Suppressor macrophage (primary cell): ENCODE results near the gene PSME4.
"Not testable (repeated sequence)": the region's sequence is repeated elsewhere in the genome, so short reads cannot be mapped to it uniquely, and the experiment has no call there.

Experiments used
- DNase-seq, 4 experiments: peaks; one replicate each; pipeline ENCODE4 v3.0.0-alpha.2; 2020 to 2022

The PSME4 gene

DNA sequence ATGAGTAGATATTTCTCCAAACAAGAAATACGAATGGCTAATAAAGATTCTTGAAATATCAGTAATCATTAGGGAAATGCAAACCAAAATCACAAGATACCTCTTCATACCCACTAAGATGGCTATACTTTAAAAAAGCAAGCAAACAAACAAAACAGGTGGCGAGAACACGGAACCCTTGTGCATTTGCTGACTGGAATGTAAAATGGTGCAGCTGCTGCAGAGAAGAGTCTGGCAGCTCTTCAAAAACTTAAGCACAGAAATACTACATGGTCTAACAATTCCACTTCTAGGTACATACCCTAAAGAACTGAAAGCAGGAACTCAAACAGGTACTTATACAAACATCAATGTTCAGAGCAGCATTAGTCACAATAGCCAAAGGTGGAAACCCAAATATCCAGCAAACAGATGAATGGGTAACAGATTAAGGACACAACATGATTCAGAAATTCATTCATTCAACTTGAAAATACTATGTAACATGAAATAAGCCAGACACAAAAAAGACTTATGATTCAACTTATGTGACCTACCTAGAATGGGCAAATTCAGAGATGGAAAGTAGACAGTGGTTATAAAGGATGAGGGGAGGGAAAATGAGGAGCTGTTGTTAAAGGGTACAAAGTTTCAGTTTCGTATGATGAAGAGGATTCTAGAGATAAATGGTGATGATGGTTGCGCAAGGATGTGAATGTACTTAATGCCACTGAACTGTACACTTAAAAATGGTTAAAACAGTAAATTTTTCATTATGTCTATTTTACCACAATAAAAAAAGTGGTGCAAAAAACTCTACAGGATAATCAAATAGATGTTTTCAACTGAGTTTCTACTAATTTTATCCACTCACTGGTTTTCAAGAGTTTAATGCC, 84.2 kb downstream of the PSME4 start:
- no peak for DNase-seq

DNA sequence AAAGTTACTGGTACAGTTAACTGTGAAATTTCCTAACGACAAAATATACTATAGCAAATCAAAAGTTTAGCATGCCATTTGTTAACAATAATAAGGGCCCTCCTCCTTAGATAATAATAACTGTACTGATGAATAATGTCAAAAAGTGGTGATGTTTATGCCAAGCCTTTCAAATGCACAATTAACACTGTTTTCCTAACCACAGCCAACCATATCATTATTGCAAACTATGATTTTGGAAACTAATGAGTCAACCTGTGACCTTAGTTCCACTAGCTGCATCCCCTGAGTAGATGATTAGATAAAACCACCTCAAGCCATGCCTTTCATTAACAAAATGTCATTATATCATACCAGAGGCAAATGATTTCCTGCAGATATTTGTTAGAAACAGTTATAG, 85.9 kb downstream of the PSME4 start:
- no peak for DNase-seq

DNA sequence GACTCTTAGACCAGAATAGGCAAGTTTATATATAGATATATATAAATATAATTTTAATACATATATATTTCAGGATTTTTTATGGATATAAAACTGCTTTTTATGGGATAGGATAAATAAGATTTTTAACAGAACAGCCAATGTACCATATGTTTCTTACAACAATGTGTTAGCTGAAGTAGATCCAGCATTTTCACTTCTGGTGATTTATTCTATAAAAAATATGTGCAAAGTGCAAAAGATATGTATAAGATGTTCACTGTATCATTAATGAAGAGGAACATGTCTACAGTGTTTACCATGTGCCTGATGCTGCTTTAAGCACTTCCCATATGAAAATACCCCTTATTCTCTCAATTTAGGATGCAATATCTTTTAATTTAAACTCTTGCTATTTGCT, 88.8 kb downstream of the PSME4 start:
- no peak for DNase-seq

GRCh38 chr2:53881360-53881759, 89.4 kb downstream of the PSME4 start:
- no peak for DNase-seq

GRCh38 chr2:53880756-53881155, 90.0 kb downstream of the PSME4 start:
- no peak for DNase-seq

DNA sequence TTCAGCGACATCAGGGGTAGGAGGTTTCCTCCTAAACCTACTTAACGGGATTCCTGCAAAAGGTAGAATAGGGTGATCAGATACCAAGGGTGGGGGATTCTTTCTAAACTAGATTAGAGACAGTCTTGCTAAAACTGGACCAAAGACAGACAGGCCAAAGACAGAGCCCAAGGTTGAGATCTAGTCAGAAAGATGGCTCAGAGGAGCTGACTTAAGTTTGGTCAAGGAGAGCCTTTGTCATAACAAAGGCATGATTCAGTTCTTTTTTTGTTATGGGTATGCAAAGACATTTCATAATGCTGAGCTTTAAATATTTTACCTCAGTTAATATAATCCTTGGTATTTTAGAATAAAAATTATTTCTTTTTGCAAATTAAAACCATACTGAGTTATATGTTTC, 93.2 kb downstream of the PSME4 start:
- no peak for DNase-seq

DNA sequence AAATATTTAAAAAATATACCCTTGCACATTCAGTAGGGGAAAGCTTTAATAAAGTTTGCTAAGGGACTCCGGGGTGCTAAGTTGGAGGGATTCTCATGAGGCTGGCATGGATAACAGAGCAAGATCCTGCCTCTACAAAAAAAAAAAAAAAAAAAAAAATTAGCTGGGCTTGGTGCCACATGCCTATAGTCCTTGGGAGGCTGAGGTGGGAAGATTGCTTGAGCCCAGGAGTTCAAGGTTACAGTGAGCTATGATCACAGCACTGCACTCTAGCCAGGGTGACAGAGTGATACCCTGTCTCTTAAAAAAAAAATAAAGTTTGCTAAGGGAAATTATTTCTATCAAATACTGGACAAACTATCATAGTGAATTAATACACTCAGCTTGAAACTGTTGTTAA, 93.7 kb downstream of the PSME4 start:
- no peak for DNase-seq

DNA sequence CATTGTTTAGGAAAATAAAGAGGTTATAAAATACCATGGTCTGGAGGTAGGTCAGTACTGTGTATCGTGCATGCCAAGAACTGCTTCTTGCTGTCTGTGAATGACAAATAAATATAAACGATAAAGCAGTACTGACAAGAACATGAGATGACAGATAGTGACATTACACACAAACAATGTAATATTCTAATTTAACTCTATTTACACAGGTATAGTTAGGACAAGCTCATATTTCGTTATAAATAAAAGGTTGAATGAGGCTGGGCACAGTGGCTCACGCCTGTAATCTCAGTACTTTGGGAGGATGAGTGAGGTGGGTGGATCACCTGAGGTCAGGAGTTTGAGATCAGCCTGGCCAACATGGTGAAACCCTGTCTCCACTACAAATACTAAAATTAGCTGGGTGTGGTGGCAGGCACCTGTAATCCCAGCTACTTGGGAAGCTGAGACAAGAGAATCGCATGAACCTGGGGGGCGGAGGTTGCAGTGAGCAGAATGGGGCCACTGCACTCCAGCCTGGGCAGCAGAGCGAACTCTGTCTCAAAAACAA, 96.3 kb downstream of the PSME4 start:
- no peak for DNase-seq

- no peak for DNase-seq
Observed at GRCh38 chr2:53867773-53868172, 103.0 kb downstream of the PSME4 start.

DNA sequence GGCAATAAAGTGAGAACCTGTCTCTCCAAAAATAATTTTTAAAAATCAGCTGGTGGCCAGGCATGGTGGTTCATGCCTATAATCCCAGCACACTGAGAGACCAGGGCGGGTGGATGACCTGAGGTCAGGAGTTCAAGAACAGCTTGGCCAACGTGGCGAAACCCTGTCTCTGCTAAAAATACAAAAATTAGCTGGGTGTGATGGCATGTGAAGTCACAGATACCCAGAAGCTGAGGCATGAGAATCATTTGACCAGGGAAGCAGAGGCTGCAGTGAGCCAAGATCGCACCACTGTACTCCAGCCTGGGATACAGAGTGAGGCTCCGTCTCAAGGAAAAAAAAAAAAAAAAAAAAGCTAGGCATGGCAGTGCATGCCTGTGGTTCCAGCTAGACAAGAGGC, 103.6 kb downstream of the PSME4 start:
- DNase-seq: no peak

DNA sequence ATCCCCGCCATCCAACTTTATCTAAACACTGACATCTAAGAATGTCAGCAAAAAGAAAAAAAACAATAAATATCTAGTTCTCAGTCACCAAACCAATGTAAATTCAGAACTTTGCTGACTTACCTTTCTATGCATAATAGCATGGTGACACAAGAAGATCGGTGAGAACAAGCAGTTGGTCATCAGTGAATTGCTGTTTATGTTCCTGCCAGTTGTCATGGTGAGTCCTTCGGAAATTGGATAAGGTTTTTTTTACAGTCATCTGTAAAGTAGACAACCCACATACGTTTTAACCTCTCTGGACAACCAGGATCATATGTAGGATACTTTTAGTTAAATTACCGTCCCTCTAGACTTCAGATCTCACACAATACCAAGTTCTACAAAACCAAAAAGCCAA, 104.8 kb downstream of the PSME4 start:
- no peak for DNase-seq

GRCh38 chr2:53865264-53865663, 105.5 kb downstream of the PSME4 start:
- DNase-seq: no peak

GRCh38 chr2:53863538-53864227, 107.1 kb downstream of the PSME4 start:
- no peak for DNase-seq

- no peak for DNase-seq
Observed at GRCh38 chr2:53861824-53862223, 109.0 kb downstream of the PSME4 start.

- DNase-seq: no peak
Observed at GRCh38 chr2:53859206-53860181, 111.3 kb downstream of the PSME4 start, which contains the start of gene GPR75. Gene GPR75, minus strand, starts transcription at chr2:53859967. Its CDS starts 5,211 bp downstream, at chr2:53854756.

DNA sequence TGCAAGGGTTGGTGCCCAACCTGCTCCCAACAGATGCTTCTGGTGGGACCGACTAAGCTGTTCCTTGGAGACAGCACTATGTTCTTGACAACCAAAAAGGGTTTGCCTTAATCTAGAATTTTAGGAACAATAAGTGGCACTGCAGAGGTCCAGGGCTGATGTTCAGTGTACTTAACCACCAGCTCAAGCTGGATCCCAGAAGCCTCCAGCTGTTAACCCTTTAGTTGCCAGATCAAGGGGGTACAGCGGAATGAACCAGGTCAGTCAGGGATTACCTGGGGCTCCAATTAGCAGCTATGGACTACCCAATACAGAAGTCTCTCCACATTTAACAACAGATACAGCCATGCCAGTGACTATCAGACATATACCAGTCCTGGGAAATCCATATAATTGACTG, 114.5 kb downstream of the PSME4 start:
- no peak for DNase-seq

DNA sequence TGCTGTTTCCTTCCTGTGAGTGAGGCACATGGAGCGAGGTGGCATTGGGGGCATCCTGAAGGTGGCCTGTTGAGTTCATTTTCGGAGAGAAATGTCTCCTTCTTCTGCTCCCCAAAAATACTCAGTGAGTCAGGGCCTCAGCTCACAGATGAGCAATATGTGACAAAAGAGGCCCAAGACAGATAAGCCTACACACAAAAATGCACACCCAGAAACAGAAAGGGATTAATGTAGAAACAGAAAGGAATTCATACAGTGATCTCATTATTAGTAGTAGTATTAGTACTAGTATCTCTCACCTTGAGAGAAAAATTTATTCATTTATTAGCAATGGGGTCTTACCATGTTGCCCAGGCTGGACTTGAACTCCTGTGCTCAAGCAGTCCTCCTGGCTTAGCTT, 116.1 kb downstream of the PSME4 start:
- no peak for DNase-seq

DNA sequence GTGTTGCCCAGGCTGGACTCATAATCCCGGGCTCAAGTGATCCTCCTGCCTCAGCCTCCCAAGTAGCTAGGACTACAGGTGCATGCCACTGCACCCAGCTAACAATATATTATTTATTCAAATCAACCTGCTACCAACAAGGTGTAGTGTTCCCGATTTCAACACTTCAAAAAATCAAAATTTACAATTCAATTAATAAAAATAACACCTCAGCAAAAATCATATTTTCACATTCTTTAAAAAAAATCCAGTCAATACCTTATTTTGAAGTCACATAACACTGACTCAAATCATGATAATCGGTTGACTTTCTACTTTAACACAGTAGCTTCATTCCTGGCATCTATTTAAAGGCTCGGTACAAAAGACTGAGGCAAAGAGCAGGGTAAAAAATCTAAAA, 118.3 kb downstream of the PSME4 start:
- no peak for DNase-seq

DNA sequence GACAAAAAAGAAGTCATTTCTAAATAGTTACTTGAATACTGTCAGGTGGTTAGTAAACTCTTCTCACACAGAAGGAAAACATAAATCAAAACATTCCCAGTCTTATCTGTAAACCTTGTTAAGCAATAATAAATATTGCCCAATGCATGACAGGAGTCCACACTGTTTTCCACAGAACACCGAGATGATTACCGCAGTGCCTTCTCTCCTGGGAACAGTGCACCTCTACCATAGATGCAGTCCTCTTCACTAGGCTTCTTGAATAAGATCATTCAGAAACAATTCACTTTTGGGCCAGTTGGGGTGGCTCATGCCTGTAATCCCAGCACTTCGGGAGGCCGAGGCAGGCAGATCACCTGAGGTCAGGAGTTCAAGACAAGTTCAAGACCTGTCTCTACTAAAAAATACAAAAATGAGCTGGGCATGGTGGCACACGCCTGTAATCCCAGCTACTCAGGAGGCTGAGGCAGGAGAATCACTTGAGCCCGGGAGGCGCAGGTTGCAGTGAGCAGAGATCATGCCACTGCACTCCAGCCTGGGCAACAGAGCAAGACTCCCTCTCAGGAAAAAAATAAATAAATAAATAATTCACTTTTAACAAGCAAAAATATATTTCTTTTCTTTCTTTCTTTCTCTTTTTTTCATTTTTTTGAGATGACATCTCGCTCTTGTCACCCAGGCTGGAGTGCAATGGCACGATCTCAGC, 119.6 kb downstream of the PSME4 start:
- not testable (repeated sequence) for DNase-seq

DNA sequence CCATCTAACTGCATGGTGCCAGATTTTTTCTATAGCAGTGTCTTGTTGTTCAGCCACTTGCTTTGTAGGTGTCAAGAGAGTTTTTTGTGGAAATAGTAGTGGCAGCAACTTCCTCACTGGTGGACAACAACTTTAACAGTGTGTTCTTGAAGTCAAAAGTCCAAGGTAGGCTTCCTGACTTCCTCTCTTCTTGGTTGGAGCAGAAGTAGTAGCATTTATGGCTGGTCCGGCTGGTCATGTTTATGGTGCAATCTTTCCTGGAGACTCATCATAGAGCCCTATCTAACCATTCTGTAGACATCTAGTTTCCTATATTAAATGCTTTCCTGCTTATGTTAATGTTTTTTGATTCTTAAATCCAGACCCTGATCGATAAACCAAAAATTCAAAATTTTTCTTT, 122.7 kb downstream of the PSME4 start:
- peak; percentile 19 to 42 (median 26) for DNase-seq

GRCh38 chr2:53843595-53843994, 127.2 kb downstream of the PSME4 start:
- no peak for DNase-seq

DNA sequence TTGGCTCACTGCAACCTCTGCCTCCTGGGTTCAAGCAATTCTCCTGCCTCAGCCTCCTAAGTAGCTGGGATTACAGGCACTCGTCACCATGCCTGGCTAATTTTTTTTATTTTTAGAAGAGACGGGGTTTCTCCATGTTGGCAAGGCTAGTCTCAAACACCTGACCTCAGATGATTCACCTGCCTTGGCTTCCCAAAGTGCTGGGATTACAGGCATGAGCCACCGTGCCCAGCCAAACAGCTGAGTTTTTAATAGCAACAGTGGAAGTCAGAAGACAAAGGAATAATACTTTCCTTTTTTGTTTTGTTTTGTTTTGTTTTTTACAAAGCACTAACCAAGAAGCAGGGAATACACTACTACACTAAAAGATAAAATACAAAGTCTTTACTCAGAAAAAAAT, 127.9 kb downstream of the PSME4 start:
- no peak for DNase-seq
